HG03354 (cell line): Measurements from ENCODE around the gene MET.

Source experiments
- ATAC-seq: cut with Tn5 transposase; IDR thresholded peaks from one replicate; pipeline ENCODE4 v1.9.1; 2021; ENCODE audit warnings: mild to moderate bottlenecking; ENCODE audit not compliant: unreplicated experiment, poor library complexity, severe bottlenecking

Gene MET

GRCh38 chr7:116692401-116693308 is 20.7 kb downstream of the MET start:
- ATAC-seq: no peak

- no peak for ATAC-seq
Observed at GRCh38 chr7:116696707-116697106, 24.7 kb downstream of the MET start.

DNA sequence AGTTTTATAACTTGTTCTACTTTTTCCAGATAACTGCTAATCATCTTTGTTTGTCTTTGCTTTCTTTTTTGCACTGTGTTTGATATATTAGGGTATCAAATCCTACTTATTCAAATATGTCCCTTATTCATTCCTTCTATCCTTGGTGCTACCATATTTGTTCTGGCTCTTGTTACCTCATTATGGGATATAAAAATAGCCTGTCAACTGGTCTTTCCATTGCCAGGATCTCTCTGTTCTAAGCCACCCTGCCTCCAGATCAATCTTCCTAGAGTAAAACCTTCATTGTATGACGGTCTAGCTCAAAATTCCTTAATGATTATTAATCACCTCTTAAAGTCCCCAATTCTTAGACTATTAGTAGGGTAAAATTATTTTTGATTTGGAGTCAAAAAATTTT is 25.2 kb downstream of the MET start:
- no peak for ATAC-seq

DNA sequence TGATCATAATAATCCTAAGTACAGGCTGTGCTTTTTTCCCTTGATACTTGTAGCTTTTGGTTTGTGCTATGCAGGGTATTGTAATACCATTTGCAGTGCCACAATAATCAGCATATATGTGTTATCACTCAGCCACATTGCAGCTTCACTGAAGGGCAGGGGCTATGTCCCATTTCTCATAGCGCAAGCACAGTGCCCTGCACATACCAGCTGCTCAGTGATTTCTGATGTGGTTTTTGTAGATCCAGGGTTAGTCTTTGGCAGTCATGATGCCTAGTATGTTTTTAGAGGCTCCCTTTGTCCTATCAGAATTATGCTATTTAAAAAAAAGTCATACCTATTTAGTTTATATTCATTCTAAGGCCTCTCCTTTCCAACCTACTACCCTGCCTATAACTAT is 25.8 kb downstream of the MET start:
- no peak for ATAC-seq

DNA sequence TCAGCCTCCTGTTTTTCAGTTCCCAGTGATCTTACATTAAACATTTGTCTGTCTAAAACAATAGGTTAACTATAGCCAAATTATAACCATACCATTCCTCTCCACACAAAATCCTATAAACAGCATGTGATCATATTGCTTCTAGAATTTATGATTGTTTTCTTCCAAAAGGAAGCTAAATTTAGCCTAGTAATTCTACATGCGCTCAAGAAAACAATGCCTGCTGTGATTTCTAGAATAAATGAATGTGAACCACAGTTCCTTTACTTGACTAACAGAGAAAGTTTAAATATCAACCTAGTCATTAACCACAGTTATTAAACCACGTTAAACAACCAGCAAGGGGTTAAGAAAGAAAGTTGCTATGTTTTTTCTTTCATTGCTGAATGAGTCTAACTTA is 26.4 kb downstream of the MET start:
- no peak for ATAC-seq

- ATAC-seq: no peak
Observed at GRCh38 chr7:116698930-116699721, 27.1 kb downstream of the MET start.

DNA sequence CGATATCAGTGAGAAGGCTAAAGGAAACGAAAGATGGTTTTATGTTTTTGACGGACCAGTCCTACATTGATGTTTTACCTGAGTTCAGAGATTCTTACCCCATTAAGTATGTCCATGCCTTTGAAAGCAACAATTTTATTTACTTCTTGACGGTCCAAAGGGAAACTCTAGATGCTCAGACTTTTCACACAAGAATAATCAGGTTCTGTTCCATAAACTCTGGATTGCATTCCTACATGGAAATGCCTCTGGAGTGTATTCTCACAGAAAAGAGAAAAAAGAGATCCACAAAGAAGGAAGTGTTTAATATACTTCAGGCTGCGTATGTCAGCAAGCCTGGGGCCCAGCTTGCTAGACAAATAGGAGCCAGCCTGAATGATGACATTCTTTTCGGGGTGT is 27.7 kb downstream of the MET start:
- no peak for ATAC-seq

GRCh38 chr7:116702046-116702785 is 30.2 kb downstream of the MET start:
- ATAC-seq: no peak

GRCh38 chr7:116704650-116705228 is 32.7 kb downstream of the MET start:
- ATAC-seq: no peak

GRCh38 chr7:116705419-116705818 is 33.4 kb downstream of the MET start:
- no peak for ATAC-seq

DNA sequence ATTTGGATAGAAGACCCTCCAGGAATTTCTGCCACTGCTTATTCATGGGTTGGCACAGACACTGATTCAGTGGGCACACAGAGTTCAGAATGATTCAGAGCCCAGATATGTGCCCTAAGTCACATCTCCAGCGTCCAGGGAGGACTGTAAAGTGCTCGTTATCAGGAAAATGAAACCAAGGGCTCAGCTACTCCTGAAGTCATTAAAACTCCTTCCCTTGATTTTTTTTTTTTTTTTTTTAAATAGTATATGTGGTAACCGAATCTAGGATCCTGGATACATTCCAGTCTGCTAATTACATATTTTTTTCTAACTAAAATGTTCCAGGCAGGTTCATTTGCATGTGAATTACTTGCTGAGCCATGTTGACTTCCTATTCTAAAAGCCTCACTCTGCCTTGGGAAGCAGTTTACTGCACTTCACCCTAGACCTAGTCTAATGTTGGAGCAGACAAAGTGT is 34.7 kb downstream of the MET start:
- no peak for ATAC-seq

DNA sequence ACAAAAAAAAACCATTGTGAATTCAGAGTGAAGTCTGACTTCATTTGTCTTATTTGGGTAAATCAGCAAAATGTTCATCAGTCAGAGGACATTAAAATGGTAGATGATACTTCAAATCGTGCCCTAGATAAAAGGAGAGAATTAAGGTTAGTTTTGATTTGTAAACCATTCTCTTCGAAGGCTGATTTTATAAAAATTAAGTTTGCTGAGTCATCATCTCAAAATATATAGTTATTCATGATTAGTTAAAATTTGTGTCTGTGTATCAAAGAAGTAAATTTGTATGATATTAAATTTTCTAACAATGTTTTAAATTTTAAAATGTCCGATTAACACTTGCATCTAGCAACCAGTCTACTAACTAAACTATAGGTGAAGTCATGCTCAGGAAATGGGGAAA is 35.3 kb downstream of the MET start:
- ATAC-seq: no peak

GRCh38 chr7:116708248-116708647 is 36.3 kb downstream of the MET start:
- no peak for ATAC-seq

GRCh38 chr7:116708861-116709260 is 36.9 kb downstream of the MET start:
- ATAC-seq: no peak

- no peak for ATAC-seq
Observed at GRCh38 chr7:116709336-116709735, 37.3 kb downstream of the MET start.

DNA sequence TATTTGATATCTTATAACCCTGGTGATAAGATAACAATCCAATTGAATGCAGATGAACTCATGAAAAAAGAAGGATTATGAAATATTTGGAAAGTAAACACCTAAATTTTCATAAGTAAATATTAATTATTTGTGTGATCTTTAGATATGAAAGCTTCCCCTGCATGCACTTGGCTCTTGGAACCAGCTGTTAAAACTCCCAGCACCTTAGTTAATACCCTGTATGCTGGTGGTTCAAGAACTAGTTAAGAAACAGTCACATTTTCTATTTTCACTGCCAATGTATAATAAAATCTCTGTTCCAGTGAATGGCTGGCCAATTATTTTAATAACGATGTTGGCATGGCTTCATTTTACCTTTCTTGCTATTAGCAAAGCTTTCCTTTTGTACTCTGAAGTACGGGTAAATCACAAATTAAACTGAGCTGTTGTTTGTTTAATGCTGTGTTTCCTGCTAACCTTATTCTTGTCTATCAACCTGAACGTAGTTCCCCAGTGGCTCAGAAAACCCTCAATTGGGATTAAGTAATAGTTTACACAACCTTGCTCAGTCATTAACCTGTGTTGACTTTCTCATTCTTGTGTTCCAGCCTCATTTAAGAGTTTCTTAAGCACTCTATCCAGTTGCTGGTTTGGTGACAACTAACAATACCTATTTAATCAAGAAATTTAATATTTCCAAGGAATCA is 38.9 kb downstream of the MET start:
- no peak for ATAC-seq

GRCh38 chr7:116711790-116712189 is 39.8 kb downstream of the MET start:
- ATAC-seq: no peak

- ATAC-seq: no peak
Observed at GRCh38 chr7:116713500-116713899, 41.5 kb downstream of the MET start.

DNA sequence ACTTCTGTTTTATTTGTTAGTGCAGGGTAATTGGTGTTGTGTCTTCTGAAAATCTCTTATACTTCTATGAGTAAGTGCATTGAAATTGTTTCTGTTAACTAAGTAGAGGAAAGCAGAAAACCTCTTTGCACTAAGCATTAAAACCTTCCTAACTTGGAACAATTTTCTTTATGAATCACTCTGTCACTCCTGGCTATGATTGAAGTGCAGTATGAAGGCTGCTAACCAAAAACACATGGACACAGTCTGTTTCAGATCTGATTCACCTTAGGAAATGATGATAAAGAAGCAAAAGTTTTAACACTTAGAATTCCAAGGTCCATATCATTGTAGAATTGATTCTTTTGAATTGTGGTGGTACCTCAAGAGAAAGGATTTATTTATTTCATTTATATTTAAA is 41.9 kb downstream of the MET start:
- no peak for ATAC-seq
